Measurements from ENCODE around the gene TMF1.

- TF ChIP-seq POLR2A (IDR thresholded peaks at IDR 0.05; ENCODE audit: low read length), result no peak
- no peak for TF ChIP-seq GATA1 (IDR thresholded peaks at IDR 0.05; ENCODE audit: low read depth, low read length)
Observed at GRCh38 chr3:69088063-69088462, 35.9 kb upstream of the TMF1 start.
